Fibroblast of skin of left biceps (primary cell): ENCODE measurements around the gene ARHGAP4.

ENCODE experiments used
- DNase-seq, 2 experiments: peaks; one replicate each; pipeline ENCODE4 v3.0.0-alpha.2; 2013; ENCODE audit warnings: low read depth in 2 of 2

Gene ARHGAP4

GRCh38 chrX:153867671-153868070 is 58.4 kb downstream of the ARHGAP4 start:
- no peak for DNase-seq

GRCh38 chrX:153867139-153867538 is 58.9 kb downstream of the ARHGAP4 start:
- DNase-seq = no peak

- no peak for DNase-seq
Observed at GRCh38 chrX:153866302-153867019, 59.6 kb downstream of the ARHGAP4 start.

- DNase-seq = no peak
Observed at GRCh38 chrX:153865685-153866084, 60.4 kb downstream of the ARHGAP4 start.

GRCh38 chrX:153865321-153865580 is 60.8 kb downstream of the ARHGAP4 start:
- DNase-seq = no peak

- no peak for DNase-seq
Observed at GRCh38 chrX:153864561-153865320, 61.3 kb downstream of the ARHGAP4 start.

- no peak for DNase-seq
Observed at GRCh38 chrX:153864101-153864500, 62.0 kb downstream of the ARHGAP4 start.

GRCh38 chrX:153863251-153863991 is 62.6 kb downstream of the ARHGAP4 start:
- no peak for DNase-seq

GRCh38 chrX:153862369-153863250 is 63.5 kb downstream of the ARHGAP4 start:
- no peak for DNase-seq

- no peak for DNase-seq
Observed at GRCh38 chrX:153861733-153862310, 64.2 kb downstream of the ARHGAP4 start.

- no peak for DNase-seq
Observed at GRCh38 chrX:153861151-153861550, 64.9 kb downstream of the ARHGAP4 start.
